ENCODE data around the gene SCAND1.
"Not testable (repeated sequence)": the region's sequence is repeated elsewhere in the genome, so short reads cannot be mapped to it uniquely, and the experiment has no call there.

The SCAND1 gene

DNA sequence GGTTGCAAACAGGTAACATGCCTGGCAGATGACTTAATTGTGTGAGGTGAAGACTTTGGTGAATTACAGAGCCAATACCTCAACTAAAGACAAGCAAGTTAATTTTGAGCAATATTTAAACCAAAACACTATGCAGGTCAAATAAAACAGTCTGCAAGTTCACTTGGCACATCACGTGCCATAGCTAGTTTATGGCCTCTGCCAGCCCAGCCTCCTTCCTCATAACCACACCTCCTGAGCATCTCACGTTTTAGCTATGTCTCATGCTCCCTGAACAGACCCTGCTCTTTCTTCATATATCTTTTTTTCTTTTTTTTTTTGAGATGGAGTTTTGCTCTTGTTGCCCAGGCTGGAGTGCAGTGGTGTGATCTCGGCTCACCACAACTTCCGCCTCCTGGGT is 9.6 kb upstream of the SCAND1 start:
- Histone ChIP-seq H2BK5ac (ENCODE audit: low read depth, low read length, poor library complexity, severe bottlenecking) (no peak overlapping the region), H2BK12ac (ENCODE audit: low read length in 2 of 2) (no peak overlapping the region), H3K9ac (ENCODE audit: low read length) (no peak overlapping the region), H3K4ac (ENCODE audit: low read depth in 1 of 2, low read length in 2 of 2) (no peak overlapping the region), H4K8ac (ENCODE audit: low read length) (no peak overlapping the region), H3K4me1 (ENCODE audit: control insufficient read depth, insufficient read depth, low read depth, low read length) (no peaks in the 10 kb centered on the region), H4K91ac (ENCODE audit: low read length) (no peak overlapping the region), H2AFZ (ENCODE audit: low read depth, low read length) (no peak overlapping the region), H3K4me3 (ENCODE audit: insufficient read depth in 1 of 2, low read depth in 1 of 2, low read length in 2 of 2) (no peak overlapping the region), H3K9me3 (ENCODE audit: control insufficient read depth, low read length) (no peaks in the 10 kb centered on the region), H3K27me3 (ENCODE audit: control insufficient read depth in 1 of 2, insufficient read depth in 1 of 2, low read length in 2 of 2) (peaks cover 10 to 15% of the 10 kb centered on the region in 2 experiments), H2BK15ac (ENCODE audit: low read depth, poor library complexity, severe bottlenecking) (no peak overlapping the region), H2AK5ac (ENCODE audit: low read length, severe bottlenecking) (no peak overlapping the region), H3K79me1 (replicated peaks; ENCODE audit: low read length, poor library complexity, severe bottlenecking) (no peaks in the 10 kb centered on the region), H3K27ac (ENCODE audit: low read length, poor library complexity, severe bottlenecking) (no peak overlapping the region), H3K4me2 (ENCODE audit: low read length, poor library complexity, severe bottlenecking) (no peak overlapping the region), H3K23ac (ENCODE audit: low read length in 2 of 2) (no peak overlapping the region), H2BK120ac (ENCODE audit: low read depth, low read length) (no peak overlapping the region), H3K18ac (ENCODE audit: low read depth in 1 of 2, low read length in 2 of 2) (no peak overlapping the region), H3K14ac (ENCODE audit: low read length in 2 of 2) (no peak overlapping the region), H3K36me3 (ENCODE audit: control insufficient read depth in 1 of 2, insufficient read depth in 2 of 2, low read depth in 1 of 2, low read length in 2 of 2) (no peaks in the 10 kb centered on the region)
- WGBS = 83% methylated on average over 1 of the region's 4 CpGs
- DNase-seq = no peak

DNA sequence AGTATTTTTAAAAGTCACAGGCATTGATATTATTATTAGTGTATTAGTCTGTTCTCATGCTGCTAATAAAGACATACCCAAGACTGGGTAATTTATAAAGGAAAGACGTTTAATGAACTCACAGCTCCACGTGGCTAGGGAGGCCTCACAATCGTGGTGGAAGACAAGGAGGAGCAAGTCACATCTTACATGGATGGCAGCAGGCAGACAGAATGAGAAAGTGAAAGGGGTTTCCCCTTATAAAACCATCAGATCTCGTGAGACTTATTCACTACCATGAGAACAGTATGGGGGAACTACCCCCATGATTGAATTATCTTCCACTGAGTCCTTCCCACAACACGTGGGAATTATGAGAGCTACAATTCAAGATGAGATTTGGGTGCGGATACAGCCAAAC is 5.0 kb upstream of the SCAND1 start:
- H3K9ac ChIP-seq (ENCODE audit: low read length); H2BK15ac ChIP-seq (ENCODE audit: low read depth, poor library complexity, severe bottlenecking); H3K4me2 ChIP-seq (ENCODE audit: low read length, poor library complexity, severe bottlenecking); H2BK120ac ChIP-seq (ENCODE audit: low read depth, low read length); H2BK5ac ChIP-seq (ENCODE audit: low read depth, low read length, poor library complexity, severe bottlenecking); H4K8ac ChIP-seq (ENCODE audit: low read length); DNase-seq; H4K91ac ChIP-seq (ENCODE audit: low read length); H2AFZ ChIP-seq (ENCODE audit: low read depth, low read length); H3K27me3 ChIP-seq (ENCODE audit: control insufficient read depth in 1 of 2, insufficient read depth in 1 of 2, low read length in 2 of 2); H3K9me3 ChIP-seq (ENCODE audit: control insufficient read depth, low read length); H3K18ac ChIP-seq (ENCODE audit: low read depth in 1 of 2, low read length in 2 of 2); H2AK5ac ChIP-seq (ENCODE audit: low read length, severe bottlenecking); H3K27ac ChIP-seq (ENCODE audit: low read length, poor library complexity, severe bottlenecking); H3K4ac ChIP-seq (ENCODE audit: low read depth in 1 of 2, low read length in 2 of 2); H3K23ac ChIP-seq (ENCODE audit: low read length in 2 of 2); H3K14ac ChIP-seq (ENCODE audit: low read length in 2 of 2); H2BK12ac ChIP-seq (ENCODE audit: low read length in 2 of 2); H3K4me3 ChIP-seq (ENCODE audit: insufficient read depth in 1 of 2, low read depth in 1 of 2, low read length in 2 of 2); H3K36me3 ChIP-seq (ENCODE audit: control insufficient read depth in 1 of 2, insufficient read depth in 2 of 2, low read depth in 1 of 2, low read length in 2 of 2); H3K4me1 ChIP-seq (ENCODE audit: control insufficient read depth, insufficient read depth, low read depth, low read length): not testable (repeated sequence)
- H3K79me1 ChIP-seq (replicated peaks; ENCODE audit: low read length, poor library complexity, severe bottlenecking) = peaks cover 11% of the 10 kb centered on the region
- 77% methylated on average over 5 of the region's 6 CpGs for WGBS

DNA sequence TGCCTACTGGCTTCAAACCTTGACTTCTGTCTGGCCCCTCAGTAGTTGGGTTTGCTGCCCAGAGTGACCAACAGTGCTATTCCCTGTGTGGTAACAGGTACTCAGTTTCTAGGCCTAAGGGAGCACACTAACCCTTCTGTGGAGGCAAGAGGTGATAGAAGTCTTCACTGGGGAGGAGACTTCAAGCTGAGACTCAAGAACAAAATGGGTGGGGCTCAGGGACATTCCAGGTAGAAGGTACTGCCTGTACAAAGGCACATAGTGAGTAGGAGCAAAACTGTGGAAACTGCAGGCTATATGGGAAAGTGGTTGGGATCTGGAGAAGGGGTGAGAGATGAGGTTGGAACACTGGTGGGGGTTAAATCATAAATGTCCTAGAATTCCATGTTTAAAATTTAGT is 2.3 kb upstream of the SCAND1 start:
- no peak overlapping the region for H2AFZ ChIP-seq (ENCODE audit: low read depth, low read length)
- H3K79me1 ChIP-seq (replicated peaks; ENCODE audit: low read length, poor library complexity, severe bottlenecking) = peaks cover 11% of the 10 kb centered on the region
- H4K91ac ChIP-seq (ENCODE audit: low read length) = no peak overlapping the region
- no peak overlapping the region for H2BK120ac ChIP-seq (ENCODE audit: low read depth, low read length)
- no peak overlapping the region for H2BK15ac ChIP-seq (ENCODE audit: low read depth, poor library complexity, severe bottlenecking)
- H3K9ac ChIP-seq (ENCODE audit: low read length) = no peak overlapping the region
- peaks cover 4% of the 10 kb centered on the region for H3K4me1 ChIP-seq (ENCODE audit: control insufficient read depth, insufficient read depth, low read depth, low read length)
- H3K23ac ChIP-seq (ENCODE audit: low read length in 2 of 2) = no peak overlapping the region
- no peak overlapping the region for H3K14ac ChIP-seq (ENCODE audit: low read length in 2 of 2)
- no peak overlapping the region for H2BK12ac ChIP-seq (ENCODE audit: low read length in 2 of 2)
- H3K4ac ChIP-seq (ENCODE audit: low read depth in 1 of 2, low read length in 2 of 2) = peak overlapping the region in 1 of 2 experiments; percentile 14
- H2BK5ac ChIP-seq (ENCODE audit: low read depth, low read length, poor library complexity, severe bottlenecking) = no peak overlapping the region
- H3K36me3 ChIP-seq (ENCODE audit: control insufficient read depth in 1 of 2, insufficient read depth in 2 of 2, low read depth in 1 of 2, low read length in 2 of 2) = no peaks in the 10 kb centered on the region
- H2AK5ac ChIP-seq (ENCODE audit: low read length, severe bottlenecking) = no peak overlapping the region
- H3K27me3 ChIP-seq (ENCODE audit: control insufficient read depth in 1 of 2, insufficient read depth in 1 of 2, low read length in 2 of 2) = peaks cover 0 to 2% of the 10 kb centered on the region in 2 experiments
- H3K4me2 ChIP-seq (ENCODE audit: low read length, poor library complexity, severe bottlenecking) = no peak overlapping the region
- no peak overlapping the region for H3K18ac ChIP-seq (ENCODE audit: low read depth in 1 of 2, low read length in 2 of 2)
- DNase-seq = no peak
- no peak overlapping the region for H3K27ac ChIP-seq (ENCODE audit: low read length, poor library complexity, severe bottlenecking)
- no peak overlapping the region for H3K4me3 ChIP-seq (ENCODE audit: insufficient read depth in 1 of 2, low read depth in 1 of 2, low read length in 2 of 2)
- no peak overlapping the region for H4K8ac ChIP-seq (ENCODE audit: low read length)
- H3K9me3 ChIP-seq (ENCODE audit: control insufficient read depth, low read length) = no peaks in the 10 kb centered on the region

DNA sequence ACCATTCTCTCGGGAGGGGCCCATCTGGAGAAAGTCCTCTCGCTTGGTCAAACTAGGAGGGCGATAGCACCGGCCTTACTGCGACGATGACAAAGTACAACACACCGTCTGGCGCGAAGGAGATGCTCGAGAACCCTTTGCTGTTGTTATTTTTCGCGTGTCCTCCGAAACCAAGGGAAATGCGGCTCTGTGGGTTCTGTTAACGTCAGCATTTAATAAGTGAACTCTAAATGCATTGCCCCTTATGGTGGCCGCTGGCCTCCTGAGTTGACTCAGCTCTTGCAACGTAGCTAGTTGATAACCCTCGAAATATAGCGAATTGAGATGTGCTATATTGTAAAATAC is 577 bp upstream of the SCAND1 start:
- Histone ChIP-seq H3K27ac (ENCODE audit: low read length, poor library complexity, severe bottlenecking) (peak overlapping the region; percentile 90), H2BK12ac (ENCODE audit: low read length in 2 of 2) (no peak overlapping the region), H3K9me3 (ENCODE audit: control insufficient read depth, low read length) (no peaks in the 10 kb centered on the region), H4K91ac (ENCODE audit: low read length) (peak overlapping the region; percentile 25), H3K14ac (ENCODE audit: low read length in 2 of 2) (peak overlapping the region in 1 of 2 experiments; percentile 44), H3K79me1 (replicated peaks; ENCODE audit: low read length, poor library complexity, severe bottlenecking) (peaks cover 15% of the 10 kb centered on the region), H3K4ac (ENCODE audit: low read depth in 1 of 2, low read length in 2 of 2) (peak overlapping the region in 1 of 2 experiments; percentile 78), H2BK15ac (ENCODE audit: low read depth, poor library complexity, severe bottlenecking) (no peak overlapping the region), H3K4me1 (ENCODE audit: control insufficient read depth, insufficient read depth, low read depth, low read length) (peaks cover 4% of the 10 kb centered on the region), H4K8ac (ENCODE audit: low read length) (peak overlapping the region; percentile 92), H3K9ac (ENCODE audit: low read length) (peak overlapping the region; percentile 100), H2AFZ (ENCODE audit: low read depth, low read length) (peak overlapping the region; percentile 7), H3K36me3 (ENCODE audit: control insufficient read depth in 1 of 2, insufficient read depth in 2 of 2, low read depth in 1 of 2, low read length in 2 of 2) (no peaks in the 10 kb centered on the region), H2BK5ac (ENCODE audit: low read depth, low read length, poor library complexity, severe bottlenecking) (no peak overlapping the region), H3K23ac (ENCODE audit: low read length in 2 of 2) (peak overlapping the region in 1 of 2 experiments; percentile 56), H3K4me3 (ENCODE audit: insufficient read depth in 1 of 2, low read depth in 1 of 2, low read length in 2 of 2) (peak overlapping the region; percentile 77 to 97), H2BK120ac (ENCODE audit: low read depth, low read length) (no peak overlapping the region), H3K27me3 (ENCODE audit: control insufficient read depth in 1 of 2, insufficient read depth in 1 of 2, low read length in 2 of 2) (no peaks in the 10 kb centered on the region), H3K18ac (ENCODE audit: low read depth in 1 of 2, low read length in 2 of 2) (peak overlapping the region; percentile 64 to 91), H3K4me2 (ENCODE audit: low read length, poor library complexity, severe bottlenecking) (peak overlapping the region; percentile 60), H2AK5ac (ENCODE audit: low read length, severe bottlenecking) (no peak overlapping the region)
- peak; percentile 68 for DNase-seq
- WGBS = 2% methylated on average over 16 of the region's 19 CpGs

All from mesenchymal stem cell (in vitro differentiated cells and primary cell).